ENCODE results near the gene STRN4. TPM values are rescaled to one million over a fixed set of nuclear protein-coding genes. Genes with fewer than 3 reads are reported as not detected.

STRN4 gene
- total RNA-seq, 1 donor from 2014 or later: 52.7 TPM

DNA sequence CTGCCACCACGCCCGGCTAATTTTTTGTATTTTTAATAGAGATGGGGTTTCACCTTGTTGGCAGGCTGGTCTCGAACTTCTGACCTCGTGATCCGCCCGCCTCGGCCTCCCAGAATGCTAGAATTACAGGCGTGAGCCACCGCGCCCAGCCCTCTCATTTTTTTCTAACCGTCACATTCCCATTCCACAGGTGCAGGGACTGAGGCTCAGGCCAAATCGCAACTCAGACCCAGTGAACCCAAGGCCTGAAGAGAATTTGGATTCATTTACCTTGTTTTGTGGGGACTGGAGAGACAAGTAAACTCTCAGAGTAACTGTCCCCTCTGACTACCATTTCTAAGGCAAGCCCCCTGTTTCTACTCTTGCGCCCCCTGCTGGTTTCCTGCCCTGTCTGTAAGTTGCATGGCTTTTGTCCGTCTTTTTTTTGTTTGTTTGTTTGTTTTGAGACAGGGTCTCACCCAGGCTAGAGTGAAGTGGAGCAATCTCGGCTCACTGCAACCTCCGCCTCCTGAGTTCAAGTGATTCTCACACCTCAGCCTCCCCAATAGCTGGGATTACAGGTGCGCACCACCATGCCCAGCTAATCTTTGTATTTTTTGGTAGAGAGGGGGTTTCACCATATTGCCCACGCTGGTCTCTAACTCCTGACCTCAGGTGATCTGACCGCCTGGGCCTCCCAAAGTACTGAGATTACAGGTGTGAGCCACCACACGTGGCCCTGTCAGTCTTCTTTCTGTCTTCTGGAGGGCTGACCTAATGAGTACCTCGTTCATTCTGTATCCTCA, 2.3 kb upstream of the STRN4 start:
- H3K4me3 ChIP-seq: no peak overlapping the region
- no peaks in the 10 kb centered on the region for H3K9me3 ChIP-seq (replicated peaks)
- intact Hi-C loops (cut with micrococcal nuclease): no loop called here
- peak; percentile 59 for DNase-seq
- TF ChIP-seq, protein P1, sequence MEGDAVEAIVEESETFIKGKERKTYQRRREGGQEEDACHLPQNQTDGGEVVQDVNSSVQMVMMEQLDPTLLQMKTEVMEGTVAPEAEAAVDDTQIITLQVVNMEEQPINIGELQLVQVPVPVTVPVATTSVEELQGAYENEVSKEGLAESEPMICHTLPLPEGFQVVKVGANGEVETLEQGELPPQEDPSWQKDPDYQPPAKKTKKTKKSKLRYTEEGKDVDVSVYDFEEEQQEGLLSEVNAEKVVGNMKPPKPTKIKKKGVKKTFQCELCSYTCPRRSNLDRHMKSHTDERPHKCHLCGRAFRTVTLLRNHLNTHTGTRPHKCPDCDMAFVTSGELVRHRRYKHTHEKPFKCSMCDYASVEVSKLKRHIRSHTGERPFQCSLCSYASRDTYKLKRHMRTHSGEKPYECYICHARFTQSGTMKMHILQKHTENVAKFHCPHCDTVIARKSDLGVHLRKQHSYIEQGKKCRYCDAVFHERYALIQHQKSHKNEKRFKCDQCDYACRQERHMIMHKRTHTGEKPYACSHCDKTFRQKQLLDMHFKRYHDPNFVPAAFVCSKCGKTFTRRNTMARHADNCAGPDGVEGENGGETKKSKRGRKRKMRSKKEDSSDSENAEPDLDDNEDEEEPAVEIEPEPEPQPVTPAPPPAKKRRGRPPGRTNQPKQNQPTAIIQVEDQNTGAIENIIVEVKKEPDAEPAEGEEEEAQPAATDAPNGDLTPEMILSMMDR (IDR thresholded peaks at IDR 0.05; ENCODE audit: borderline replicate concordance): peak; percentile 79
- peaks cover 22% of the 10 kb centered on the region for H3K36me3 ChIP-seq
- peaks cover 34% of the 10 kb centered on the region for H3K4me1 ChIP-seq
- no peak overlapping the region for H3K27ac ChIP-seq (replicated peaks)
- H3K27me3 ChIP-seq (ENCODE audit: low read depth): no peaks in the 10 kb centered on the region

GRCh38 chr19:46745521-46746280, 549 bp downstream of the STRN4 start, which contains the start of gene FKRP:
TSS of gene FKRP (plus strand) at chr19:46746057. CDS start at chr19:46755451, 9,394 bp downstream.
- Histone ChIP-seq H3K27me3 (ENCODE audit: low read depth) (no peaks in the 10 kb centered on the region), H3K4me3 (peak within 1 kb of the TSS; percentile 98), H3K36me3 (peaks cover 10% of the 10 kb centered on the region), H3K9me3 (replicated peaks) (no peaks in the 10 kb centered on the region), H3K27ac (replicated peaks) (peak within 1 kb of the TSS; percentile 91), H3K4me1 (peaks cover 62% of the 10 kb centered on the region)
- DNase-seq: peak; percentile 48
- intact Hi-C loops (cut with micrococcal nuclease): no loop called here
- TF ChIP-seq, protein P1 (IDR thresholded peaks at IDR 0.05; ENCODE audit: borderline replicate concordance): no peak

DNA sequence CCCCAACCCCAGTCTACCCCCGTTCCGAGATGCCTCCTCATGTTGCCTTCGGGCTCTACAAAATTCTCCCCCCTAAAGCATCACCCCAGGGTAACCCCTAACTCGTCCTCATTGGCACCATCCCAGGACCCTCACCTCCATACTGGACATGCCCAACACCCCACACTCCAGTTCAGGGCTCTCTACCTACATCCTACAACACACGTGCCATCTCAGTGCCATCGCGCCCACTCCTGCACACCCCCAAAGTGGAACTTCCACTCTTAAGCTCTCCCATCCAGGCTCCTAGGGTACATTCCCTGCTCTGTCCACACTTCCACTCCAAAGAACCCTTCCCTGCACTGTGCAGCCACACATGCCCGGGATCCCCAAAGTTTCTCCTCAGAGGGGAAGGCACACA, 1.2 kb downstream of the STRN4 start:
- H3K27ac ChIP-seq (replicated peaks): peak overlapping the region; percentile 91
- H3K27me3 ChIP-seq (ENCODE audit: low read depth): no peaks in the 10 kb centered on the region
- intact Hi-C loops (cut with micrococcal nuclease): no loop called here
- H3K36me3 ChIP-seq: peaks cover 8% of the 10 kb centered on the region
- H3K4me1 ChIP-seq: peaks cover 69% of the 10 kb centered on the region
- H3K9me3 ChIP-seq (replicated peaks): no peaks in the 10 kb centered on the region
- DNase-seq: no peak
- H3K4me3 ChIP-seq: peak overlapping the region; percentile 98
- TF ChIP-seq, protein P1 (IDR thresholded peaks at IDR 0.05; ENCODE audit: borderline replicate concordance): no peak

DNA sequence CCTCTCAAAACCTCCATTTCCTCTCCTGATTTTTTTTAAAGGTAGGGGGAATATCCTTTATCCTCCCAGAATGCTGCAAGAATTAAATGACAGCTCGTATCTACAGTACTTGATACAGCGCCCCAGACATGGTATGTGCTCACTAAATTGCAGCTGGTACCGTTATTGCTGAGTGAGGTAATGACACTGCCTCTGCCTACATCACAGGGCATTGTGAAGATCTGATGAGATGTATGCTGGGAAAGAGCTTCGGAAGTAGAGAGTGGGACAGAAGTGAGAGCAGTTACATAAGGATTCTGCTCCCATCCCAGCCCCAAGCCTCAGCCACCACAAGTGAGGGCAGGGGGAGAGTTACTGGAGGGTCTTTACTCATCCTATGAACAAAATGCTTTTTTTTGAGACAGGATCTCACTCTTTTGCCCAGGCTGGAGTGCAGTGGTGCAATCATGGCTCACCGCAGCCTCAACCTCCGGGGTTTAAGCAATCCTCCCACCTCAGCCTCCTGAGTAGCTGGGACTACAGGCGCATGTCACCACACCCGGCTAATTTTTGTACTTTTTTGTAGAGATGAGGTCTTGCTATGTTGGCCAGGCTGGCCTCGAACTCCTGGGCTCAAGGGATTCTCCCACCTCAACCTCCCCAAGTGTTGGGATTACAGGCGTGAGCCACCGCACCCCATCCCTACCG, 2.1 kb downstream of the STRN4 start:
- Histone ChIP-seq H3K4me3 (peak overlapping the region; percentile 98), H3K4me1 (peaks cover 78% of the 10 kb centered on the region), H3K27ac (replicated peaks) (no peak overlapping the region), H3K9me3 (replicated peaks) (no peaks in the 10 kb centered on the region), H3K27me3 (ENCODE audit: low read depth) (no peaks in the 10 kb centered on the region), H3K36me3 (peaks cover 5% of the 10 kb centered on the region)
- TF ChIP-seq, protein P1 (IDR thresholded peaks at IDR 0.05; ENCODE audit: borderline replicate concordance): no peak
- no peak for DNase-seq
- intact Hi-C loops (cut with micrococcal nuclease): no loop called here

GRCh38 chr19:46742926-46743480, 3.2 kb downstream of the STRN4 start:
- H3K27me3 ChIP-seq (ENCODE audit: low read depth): no peaks in the 10 kb centered on the region
- no peaks in the 10 kb centered on the region for H3K9me3 ChIP-seq (replicated peaks)
- intact Hi-C loops (cut with micrococcal nuclease): no loop called here
- peaks cover 6% of the 10 kb centered on the region for H3K36me3 ChIP-seq
- TF ChIP-seq, protein P1 (IDR thresholded peaks at IDR 0.05; ENCODE audit: borderline replicate concordance): no peak
- H3K27ac ChIP-seq (replicated peaks): no peak overlapping the region
- peaks cover 89% of the 10 kb centered on the region for H3K4me1 ChIP-seq
- DNase-seq: no peak
- H3K4me3 ChIP-seq: no peak overlapping the region
